CD4-positive, alpha-beta T cell treated with Interleukin-15 for 1 hour (primary cell): ENCODE results near the gene TIAM1.

Experiments
- DNase-seq: peaks from one replicate; pipeline ENCODE4 v3.0.0-alpha.2; 2020

Gene TIAM1

GRCh38 chr21:31075848-31076247, 268.2 kb downstream of the TIAM1 start:
- DNase-seq: no peak

DNA sequence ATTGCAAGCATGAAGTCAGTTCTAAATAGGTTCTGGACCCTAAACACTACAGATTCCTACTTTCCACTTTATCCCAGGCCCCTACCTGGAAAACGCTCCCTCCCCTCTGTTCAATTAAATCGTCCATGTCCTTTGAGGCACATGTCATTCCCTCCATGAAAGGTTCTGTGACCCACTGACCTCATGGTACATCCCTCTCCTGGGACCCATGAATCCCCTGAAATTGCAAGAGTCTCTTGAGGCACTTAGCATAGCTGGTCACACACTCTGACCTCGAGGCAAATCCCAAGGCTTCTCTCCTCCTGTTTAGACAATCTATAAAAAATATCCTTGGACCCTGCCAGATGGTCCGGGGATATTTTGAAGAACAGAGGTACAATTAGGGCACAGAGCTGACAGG, 271.5 kb downstream of the TIAM1 start:
- DNase-seq: no peak
